ENCODE data around the gene PTPRN2.
"Not testable (repeated sequence)": the region's sequence is repeated elsewhere in the genome, so short reads cannot be mapped to it uniquely, and the experiment has no call there.

The PTPRN2 gene

GRCh38 chr7:157900556-157900955 is 687.1 kb downstream of the PTPRN2 start:
- DNase-seq (ENCODE audit: low read depth): no peak

GRCh38 chr7:157900011-157900410 is 687.6 kb downstream of the PTPRN2 start:
- no peak for DNase-seq (ENCODE audit: low read depth)

GRCh38 chr7:157898802-157899505 is 688.7 kb downstream of the PTPRN2 start:
- no peak for DNase-seq (ENCODE audit: low read depth)

GRCh38 chr7:157898261-157898660 is 689.4 kb downstream of the PTPRN2 start:
- no peak for DNase-seq (ENCODE audit: low read depth)

- DNase-seq (ENCODE audit: low read depth): no peak
These were observed 689.9 kb downstream of the PTPRN2 start for GRCh38 chr7:157897681-157898080.

- no peak for DNase-seq (ENCODE audit: low read depth)
These were observed 690.7 kb downstream of the PTPRN2 start for GRCh38 chr7:157896774-157897555.

GRCh38 chr7:157896376-157896675 is 691.3 kb downstream of the PTPRN2 start:
- not testable (repeated sequence) for DNase-seq (ENCODE audit: low read depth)

- DNase-seq (ENCODE audit: low read depth): no peak
These were observed 691.9 kb downstream of the PTPRN2 start for GRCh38 chr7:157895520-157896375.

- not testable (repeated sequence) for DNase-seq (ENCODE audit: low read depth)
These were observed 692.5 kb downstream of the PTPRN2 start for GRCh38 chr7:157895098-157895497.

- no peak for DNase-seq (ENCODE audit: low read depth)
These were observed 694.0 kb downstream of the PTPRN2 start for GRCh38 chr7:157893535-157894044.

GRCh38 chr7:157892751-157893523 is 694.7 kb downstream of the PTPRN2 start:
- DNase-seq (ENCODE audit: low read depth): no peak

- DNase-seq (ENCODE audit: low read depth): no peak
These were observed 696.7 kb downstream of the PTPRN2 start for GRCh38 chr7:157890921-157891401.

GRCh38 chr7:157889480-157889879 is 698.1 kb downstream of the PTPRN2 start:
- DNase-seq (ENCODE audit: low read depth): no peak

GRCh38 chr7:157888579-157888978 is 699.0 kb downstream of the PTPRN2 start:
- DNase-seq (ENCODE audit: low read depth): no peak

GRCh38 chr7:157887400-157887799 is 700.2 kb downstream of the PTPRN2 start:
- DNase-seq (ENCODE audit: low read depth): no peak

- no peak for DNase-seq (ENCODE audit: low read depth)
These were observed 700.9 kb downstream of the PTPRN2 start for GRCh38 chr7:157886711-157887110.

GRCh38 chr7:157886266-157886665 is 701.4 kb downstream of the PTPRN2 start:
- no peak for DNase-seq (ENCODE audit: low read depth)

GRCh38 chr7:157885140-157885539 is 702.5 kb downstream of the PTPRN2 start:
- no peak for DNase-seq (ENCODE audit: low read depth)

GRCh38 chr7:157884461-157885062 is 703.1 kb downstream of the PTPRN2 start:
- no peak for DNase-seq (ENCODE audit: low read depth)

- no peak for DNase-seq (ENCODE audit: low read depth)
These were observed 706.4 kb downstream of the PTPRN2 start for GRCh38 chr7:157881048-157881771.
